ENCODE measurements around the gene FRMD4A.

- TF ChIP-seq CTCF (IDR thresholded peaks at IDR 0.05; ENCODE audit: insufficient read depth, low read length, poor library complexity, severe bottlenecking) (no peak), EZH2phosphoT487 (conservative IDR thresholded peaks at IDR 0.05; ENCODE audit: low read length) (no peak)
These were observed 682.3 kb downstream of the FRMD4A start for GRCh38 chr10:13648425-13648824.

All from SU-DHL-6 (cell line).